HepG2 (cell line): ENCODE results near the gene ABHD17C. TPM values are rescaled to one million over a fixed set of nuclear protein-coding genes. Genes with fewer than 3 reads are reported as not detected.
A peak's percentile ranks its signal among the peaks of the same experiment; 100 is the strongest.

Experiments
- ARID2 ChIP-seq: sonication (generic); formaldehyde crosslinking; IDR thresholded peaks from 2 replicates; pipeline ENCODE4 v1.8.1; 2022; ENCODE audit warnings: mild to moderate bottlenecking, missing genetic modification reagents, borderline replicate concordance
- ATF5 ChIP-seq: sonication (generic); formaldehyde crosslinking; IDR thresholded peaks from 2 replicates; pipeline ENCODE4 v1.4.0; 2020; ENCODE audit warnings: mild to moderate bottlenecking, low read depth, missing genetic modification reagents
- DR1 ChIP-seq: sonication (generic); formaldehyde crosslinking; IDR thresholded peaks from 2 replicates; pipeline ENCODE4 v1.8.0; 2021; ENCODE audit warnings: mild to moderate bottlenecking, missing genetic modification reagents, inconsistent platforms
- FOXM1 ChIP-seq: sonication (generic); formaldehyde crosslinking; IDR thresholded peaks from 2 replicates; pipeline ENCODE4 v1.5.0; 2020; ENCODE audit warnings: missing genetic modification reagents
- GATAD1 ChIP-seq: IDR thresholded peaks from 2 replicates; pipeline ENCODE4 v1.6.1; 2016; ENCODE audit warnings: missing genetic modification reagents, missing compliant biosample characterization
- HES4 ChIP-seq: sonication (generic); formaldehyde crosslinking; IDR thresholded peaks from 2 replicates; pipeline ENCODE4 v1.9.0; 2021; ENCODE audit warnings: mild to moderate bottlenecking, missing genetic modification reagents, borderline replicate concordance
- IKZF1 ChIP-seq: fragments of 450-650 bp; IDR thresholded peaks from 2 replicates; pipeline ENCODE4 v1.7.1; 2016
- JUNB ChIP-seq: sonication (generic); formaldehyde crosslinking; IDR thresholded peaks from 2 replicates; pipeline ENCODE4 v1.8.0; 2022; ENCODE audit warnings: missing genetic modification reagents, mild to moderate bottlenecking, borderline replicate concordance
- JUND ChIP-seq: sonication (generic); formaldehyde crosslinking; IDR thresholded peaks from 2 replicates; pipeline ENCODE4 v1.8.0; 2022; ENCODE audit warnings: mild to moderate bottlenecking, missing genetic modification reagents
- KDM4B ChIP-seq: sonication (generic); formaldehyde crosslinking; IDR thresholded peaks from 2 replicates; pipeline ENCODE4 v1.4.0; 2020; ENCODE audit warnings: missing genetic modification reagents
- MIER2 ChIP-seq: IDR thresholded peaks from 2 replicates; pipeline ENCODE4 v1.6.1; 2016; ENCODE audit warnings: missing biosample characterization, missing genetic modification reagents
- MXD3 ChIP-seq: IDR thresholded peaks from 2 replicates; pipeline ENCODE4 v1.6.1; 2016; ENCODE audit warnings: mild to moderate bottlenecking, missing biosample characterization, missing genetic modification reagents
- POGK ChIP-seq: sonication (generic); formaldehyde crosslinking; conservative IDR thresholded peaks from 2 replicates; pipeline ENCODE4 v1.8.0; 2022; ENCODE audit warnings: mild to moderate bottlenecking, moderate library complexity, missing genetic modification reagents
- PPARG ChIP-seq: conservative IDR thresholded peaks from 2 replicates; pipeline ENCODE4 v1.6.1; 2016; ENCODE audit warnings: missing biosample characterization, missing genetic modification reagents
- PRDM4 ChIP-seq: sonication (generic); formaldehyde crosslinking; IDR thresholded peaks from 2 replicates; pipeline ENCODE4 v1.9.0; 2021; ENCODE audit warnings: missing genetic modification reagents, borderline replicate concordance
- SMAD1 ChIP-seq: sonication (generic); formaldehyde crosslinking; IDR thresholded peaks from 2 replicates; pipeline ENCODE4 v1.4.0; 2020; ENCODE audit warnings: missing genetic modification reagents, low read depth, mild to moderate bottlenecking, borderline replicate concordance
- SNAI1 ChIP-seq: sonication (generic); formaldehyde crosslinking; IDR thresholded peaks from 2 replicates; pipeline ENCODE4 v1.5.0; 2020; ENCODE audit warnings: mild to moderate bottlenecking, missing genetic modification reagents, borderline replicate concordance
- ZNF20 ChIP-seq: sonication (generic); formaldehyde crosslinking; IDR thresholded peaks from 2 replicates; pipeline ENCODE4 v1.4.0; 2020; ENCODE audit warnings: mild to moderate bottlenecking, moderate library complexity, missing genetic modification reagents
- ZNF24 ChIP-seq: fragments of 450-650 bp; IDR thresholded peaks from 2 replicates; pipeline ENCODE4 v1.6.1; 2017; ENCODE audit warnings: antibody characterized with exemption, mild to moderate bottlenecking
- ZNF264 ChIP-seq: sonication (generic); formaldehyde crosslinking; IDR thresholded peaks from 2 replicates; pipeline ENCODE4 v1.4.0; 2020; ENCODE audit warnings: missing genetic modification reagents
- ZNF451 ChIP-seq: sonication (generic); formaldehyde crosslinking; IDR thresholded peaks from 2 replicates; pipeline ENCODE4 v1.5.0; 2020; ENCODE audit warnings: mild to moderate bottlenecking, missing genetic modification reagents
- ZNF557 ChIP-seq: sonication (generic); formaldehyde crosslinking; IDR thresholded peaks from 2 replicates; pipeline ENCODE4 v1.4.0; 2020; ENCODE audit warnings: missing genetic modification reagents
- ZNF7 ChIP-seq: IDR thresholded peaks from 2 replicates; pipeline ENCODE4 v1.6.1; 2016; ENCODE audit warnings: missing biosample characterization, missing genetic modification reagents
- ZNF784 ChIP-seq: sonication (generic); formaldehyde crosslinking; IDR thresholded peaks from 2 replicates; pipeline ENCODE4 v1.5.1; 2020; ENCODE audit warnings: missing genetic modification reagents, mild to moderate bottlenecking, borderline replicate concordance
- ZSCAN31 ChIP-seq: sonication (generic); formaldehyde crosslinking; IDR thresholded peaks from 2 replicates; pipeline ENCODE4 v1.5.0; 2020; ENCODE audit warnings: low read depth, mild to moderate bottlenecking, missing genetic modification reagents
- polyA plus RNA-seq, 8 experiments: library from polyadenylated mRNA; depleted of rRNA in 3 of 8; stranded (reverse) in 7 of 8; unstranded in 1 of 8; fragments of >200 nt; fragmentation: Illumina TruSeq in 4 of 8; extraction: Trizol in 4 of 8; gene quantifications; 2 replicates each; pipeline versions ENCODE4 v1.2.1 to v1.2.3, GENCODE V29; 2011 to 2016; ENCODE audit warnings: low read depth in 4 of 8, missing spikeins in 1 of 8, mixed read lengths in 1 of 8; ENCODE audit not compliant: insufficient read depth in 1 of 8
- total RNA-seq, 5 experiments: library from RNA; depleted of rRNA; stranded (reverse); fragments of >200 nt; fragmentation: Illumina TruSeq; extraction: Trizol; gene quantifications; 2 replicates each; pipeline ENCODE4 v1.2.3, GENCODE V29; 2016; ENCODE audit warnings: low read depth in 1 of 5

ABHD17C gene
- total and polyA plus RNA-seq, 2 of the 13 experiments (the other 11 are each of a cell fraction or from before 2014, with no cell fraction given) = 2.9 to 3.9 TPM

- TF ChIP-seq ZNF20 (CRISPR knock-in tag) (no peak), SNAI1 (no peak), HES4 (CRISPR knock-in tag) (0 out of 2 replicates have a peak, but pooled peaks have one; percentile 45), JUND (no peak), ZNF7 (CRISPR knock-in tag) (no peak), JUNB (CRISPR knock-in tag) (no peak), FOXM1 (CRISPR knock-in tag) (no peak), POGK (CRISPR knock-in tag) (no peak), DR1 (no peak), ZNF557 (CRISPR knock-in tag) (no peak), MIER2 (CRISPR knock-in tag) (0 out of 2 replicates have a peak, but pooled peaks have one; percentile 5), SMAD1 (0 out of 2 replicates have a peak, but pooled peaks have one; percentile 31), ATF5 (CRISPR knock-in tag) (no peak), GATAD1 (CRISPR knock-in tag) (no peak), ZNF451 (CRISPR knock-in tag) (no peak), ZSCAN31 (0 out of 2 replicates have a peak, but pooled peaks have one; percentile 15), PRDM4 (CRISPR knock-in tag) (no peak), ZNF24 (no peak), ZNF784 (0 out of 2 replicates have a peak, but pooled peaks have one; percentile 8), ZNF264 (0 out of 2 replicates have a peak, but pooled peaks have one; percentile 55), IKZF1 (no peak), PPARG (no peak), KDM4B (CRISPR knock-in tag) (0 out of 2 replicates have a peak, but pooled peaks have one; percentile 33), MXD3 (CRISPR knock-in tag) (no peak), ARID2 (peak; percentile 3; the same call in 1 of the 2 replicates)
These were observed 84.7 kb downstream of the ABHD17C start (continued) for GRCh38 chr15:80779658-80780415.
